HEK293T (cell line): ENCODE results near the gene SH3PXD2B.

Source experiments
- CTCF ChIA-PET: fragments of 350-600 bp; formaldehyde crosslinking; extraction: SDS; loops from one replicate; lab custom pipeline; 2021; ENCODE audit warnings: antibody characterized with exemption, inconsistent platforms; lab: Yijun Ruan, JAX
- POLR2A ChIA-PET: fragments of 350-600 bp; formaldehyde crosslinking; extraction: SDS; loops from one replicate; lab custom pipeline; 2020; ENCODE audit warnings: antibody characterized with exemption, inconsistent platforms; lab: Yijun Ruan, JAX
- DNase-seq: peaks from one replicate; pipeline ENCODE4 v3.0.0; 2012; ENCODE audit warnings: mixed read lengths; ENCODE audit errors: extremely low spot score
- ARNT ChIP-seq: fragments of 450-650 bp; IDR thresholded peaks from 2 replicates; pipeline ENCODE4 v1.6.1; 2017; ENCODE audit warnings: mild to moderate bottlenecking
- BHLHE40 ChIP-seq: fragments of 450-650 bp; IDR thresholded peaks from 2 replicates; pipeline ENCODE4 v1.6.1; 2016; ENCODE audit warnings: mild to moderate bottlenecking, moderate library complexity, borderline replicate concordance
- CTBP1 ChIP-seq: fragments of 450-650 bp; IDR thresholded peaks from 2 replicates; pipeline ENCODE4 v1.6.1; 2016; ENCODE audit warnings: borderline replicate concordance
- ELF4 ChIP-seq: fragments of 450-650 bp; IDR thresholded peaks from 2 replicates; pipeline ENCODE4 v1.6.1; 2017; ENCODE audit warnings: antibody characterized with exemption
- FOXA1 ChIP-seq: fragments of 450-650 bp; IDR thresholded peaks from 2 replicates; pipeline ENCODE4 v1.6.1; 2016; ENCODE audit warnings: mild to moderate bottlenecking
- FOXK2 ChIP-seq: fragments of 450-650 bp; IDR thresholded peaks from 2 replicates; pipeline ENCODE4 v1.6.1; 2016; ENCODE audit warnings: mild to moderate bottlenecking
- FOXM1 ChIP-seq: fragments of 450-650 bp; IDR thresholded peaks from 2 replicates; pipeline ENCODE4 v1.6.1; 2017; ENCODE audit warnings: mild to moderate bottlenecking, borderline replicate concordance
- HDGF ChIP-seq: fragments of 450-650 bp; IDR thresholded peaks from 2 replicates; pipeline ENCODE4 v1.6.1; 2017; ENCODE audit warnings: antibody characterized with exemption, borderline replicate concordance
- L3MBTL2 ChIP-seq: fragments of 450-650 bp; conservative IDR thresholded peaks from 2 replicates; pipeline ENCODE4 v1.6.1; 2016; ENCODE audit warnings: mild to moderate bottlenecking
- LEF1 ChIP-seq: fragments of 450-650 bp; IDR thresholded peaks from 2 replicates; pipeline ENCODE4 v1.6.1; 2017; ENCODE audit warnings: mild to moderate bottlenecking, borderline replicate concordance
- NFRKB ChIP-seq: fragments of 450-650 bp; IDR thresholded peaks from 2 replicates; pipeline ENCODE4 v1.6.1; 2016; ENCODE audit warnings: mild to moderate bottlenecking, moderate library complexity
- SP1 ChIP-seq: fragments of 450-650 bp; IDR thresholded peaks from 2 replicates; pipeline ENCODE4 v1.6.1; 2017
- SUZ12 ChIP-seq: fragments of 450-650 bp; IDR thresholded peaks from 2 replicates; pipeline ENCODE4 v1.6.1; 2016; ENCODE audit warnings: mild to moderate bottlenecking
- TARDBP ChIP-seq: fragments of 450-650 bp; IDR thresholded peaks from 2 replicates; pipeline ENCODE4 v1.6.1; 2016
- ZNF384 ChIP-seq: fragments of 450-650 bp; IDR thresholded peaks from 2 replicates; pipeline ENCODE4 v1.6.1; 2016
- TF ChIP-seq, protein P1 (sequence below): fragments of 450-650 bp; IDR thresholded peaks from 2 replicates; pipeline ENCODE4 v1.6.1; 2016

Gene SH3PXD2B

DNA sequence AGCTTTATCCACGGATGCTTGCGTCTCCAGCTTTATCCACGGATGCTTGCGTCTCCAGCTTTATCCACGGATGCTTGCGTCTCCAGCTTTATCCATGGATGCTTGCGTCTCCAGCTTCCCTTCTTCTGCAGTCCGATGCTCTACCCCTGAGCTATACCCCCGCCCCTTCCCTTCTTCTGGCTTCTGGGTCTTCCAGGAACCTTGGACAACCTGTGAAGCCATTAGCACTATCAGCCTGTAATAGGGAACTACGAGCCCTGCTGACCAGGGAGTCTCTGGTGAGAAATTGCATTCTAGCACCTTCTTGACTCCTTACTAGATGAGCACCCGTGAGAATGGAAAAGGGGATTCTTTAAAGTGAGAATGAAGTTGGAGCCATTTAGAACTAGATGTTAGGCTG is 39.1 kb upstream of the SH3PXD2B start:
- TF ChIP-seq SUZ12, result no peak
- no peak for TF ChIP-seq ELF4
- DNase-seq, result no peak
- POLR2A ChIA-PET, result no interaction called here
- CTCF ChIA-PET, result no interaction called here

GRCh38 chr5:172493002-172493401 is 38.7 kb upstream of the SH3PXD2B start:
- CTCF ChIA-PET, result no interaction called here
- no peak for DNase-seq
- TF ChIP-seq FOXM1 (no peak), FOXA1 (no peak), FOXK2 (no peak)
- TF ChIP-seq, protein P1, sequence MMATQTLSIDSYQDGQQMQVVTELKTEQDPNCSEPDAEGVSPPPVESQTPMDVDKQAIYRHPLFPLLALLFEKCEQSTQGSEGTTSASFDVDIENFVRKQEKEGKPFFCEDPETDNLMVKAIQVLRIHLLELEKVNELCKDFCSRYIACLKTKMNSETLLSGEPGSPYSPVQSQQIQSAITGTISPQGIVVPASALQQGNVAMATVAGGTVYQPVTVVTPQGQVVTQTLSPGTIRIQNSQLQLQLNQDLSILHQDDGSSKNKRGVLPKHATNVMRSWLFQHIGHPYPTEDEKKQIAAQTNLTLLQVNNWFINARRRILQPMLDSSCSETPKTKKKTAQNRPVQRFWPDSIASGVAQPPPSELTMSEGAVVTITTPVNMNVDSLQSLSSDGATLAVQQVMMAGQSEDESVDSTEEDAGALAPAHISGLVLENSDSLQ, result no peak
- POLR2A ChIA-PET, result no interaction called here

- CTCF ChIA-PET, result no interaction called here
- DNase-seq, result no peak
- POLR2A ChIA-PET, result no interaction called here
- TF ChIP-seq NFRKB, result no peak
- TF ChIP-seq L3MBTL2, result no peak
- TF ChIP-seq ARNT, result no peak
- TF ChIP-seq FOXM1, result no peak
- no peak for TF ChIP-seq SP1
- TF ChIP-seq HDGF, result no peak
- no peak for TF ChIP-seq CTBP1
Measured at GRCh38 chr5:172492097-172492840, 37.9 kb upstream of the SH3PXD2B start.

DNA sequence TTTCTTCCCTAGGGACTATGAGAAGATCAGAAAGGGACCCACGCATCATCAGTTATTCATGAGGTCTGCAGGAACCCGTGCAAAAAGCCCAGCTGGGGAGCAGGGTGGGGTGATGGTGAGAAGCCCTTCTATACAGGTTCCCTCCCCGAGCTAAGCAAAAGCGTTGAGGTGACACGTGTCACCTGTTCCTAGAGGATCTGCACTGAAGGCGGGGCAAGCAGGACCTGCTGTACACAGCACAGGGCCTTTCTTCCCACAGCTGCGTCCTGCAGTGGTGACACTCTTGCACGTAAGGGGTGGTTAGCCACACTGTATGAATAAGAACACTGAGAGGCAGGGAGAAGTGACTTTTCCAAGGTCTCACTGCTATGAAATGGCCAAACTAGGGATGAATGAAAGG is 37.2 kb upstream of the SH3PXD2B start:
- DNase-seq, result no peak
- POLR2A ChIA-PET, result no interaction called here
- CTCF ChIA-PET, result interaction anchor here (1.3 kb wide), 1 partner anchor 12 kb away, joined by 3 read pairs; no protein-coding TSS in a partner anchor
- TF ChIP-seq CTBP1 (no peak), BHLHE40 (no peak), ZNF384 (no peak), ARNT (no peak), TARDBP (no peak), SP1 (no peak), ELF4 (no peak), FOXM1 (no peak)
- TF ChIP-seq, protein P1, result no peak

GRCh38 chr5:172490514-172491461 is 36.5 kb upstream of the SH3PXD2B start:
- ChIA-PET CTCF (interaction anchor here (1.3 kb wide), 1 partner anchor 12 kb away, joined by 3 read pairs; no protein-coding TSS in a partner anchor), POLR2A (no interaction called here)
- TF ChIP-seq FOXK2 (no peak), BHLHE40 (no peak), CTBP1 (no peak), HDGF (no peak)
- TF ChIP-seq, protein P1, result no peak
- DNase-seq, result no peak

DNA sequence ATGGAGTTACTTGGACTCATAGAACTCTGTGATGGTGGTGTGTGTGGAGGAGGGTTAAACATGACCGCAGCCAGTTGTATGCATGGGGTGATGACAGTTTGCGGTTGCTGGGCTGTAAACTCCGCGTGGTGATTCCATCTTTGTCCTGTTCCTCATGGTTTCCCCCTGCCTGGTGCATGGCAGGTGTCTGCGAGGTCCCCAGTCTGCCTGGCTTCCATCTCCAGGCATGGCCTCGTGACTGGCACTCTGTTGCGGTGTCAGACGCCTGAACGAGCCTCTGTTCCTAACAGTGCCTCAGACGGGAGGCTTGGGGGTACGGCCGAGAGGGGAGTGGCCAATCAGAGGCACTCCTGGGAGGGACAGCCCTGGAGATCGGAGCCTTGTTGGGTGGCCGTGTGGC is 33.9 kb upstream of the SH3PXD2B start:
- TF ChIP-seq SUZ12 (no peak), TARDBP (no peak), ARNT (no peak), ELF4 (no peak), FOXM1 (no peak), HDGF (no peak), LEF1 (no peak)
- TF ChIP-seq, protein P1, result no peak
- POLR2A ChIA-PET, result no interaction called here
- no peak for DNase-seq
- CTCF ChIA-PET, result no interaction called here
